ENCODE measurements around the gene TEKTIP1.

DNA sequence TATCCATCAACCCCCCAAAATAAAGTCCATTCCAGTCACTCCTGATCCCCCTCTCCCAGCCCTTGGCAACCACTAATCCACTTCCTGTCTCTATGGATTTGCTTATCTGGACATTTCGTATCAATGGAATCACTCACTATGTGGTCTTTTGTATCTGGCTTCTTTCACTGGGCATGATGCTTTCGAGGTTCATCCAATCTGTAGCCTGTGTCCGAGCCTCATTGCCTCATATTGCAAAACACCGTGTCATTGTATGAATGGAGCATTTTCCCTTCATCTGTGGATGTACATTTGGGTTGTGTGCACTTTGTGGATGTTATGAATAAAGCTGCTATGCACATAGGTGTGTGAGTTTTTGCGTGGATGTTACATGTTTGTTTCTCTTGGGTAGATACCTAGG lies 34.2 kb upstream of the TEKTIP1 start:
- TF ChIP-seq POLR2AphosphoS5 (IDR thresholded peaks at IDR 0.05) (no peak), EZH2 (IDR thresholded peaks at IDR 0.05; ENCODE audit: borderline replicate concordance, insufficient read depth, low read length, poor library complexity, severe bottlenecking) (no peak), SMC3 (conservative IDR thresholded peaks at IDR 0.05; ENCODE audit: poor library complexity) (no peak), TAF1 (IDR thresholded peaks at IDR 0.05; ENCODE audit: low read depth) (no peak), RAD21 (conservative IDR thresholded peaks at IDR 0.05) (no peak), EP300 (conservative IDR thresholded peaks at IDR 0.05; ENCODE audit: poor library complexity, severe bottlenecking) (no peak), MXI1 (conservative IDR thresholded peaks at IDR 0.05; ENCODE audit: poor library complexity, severe bottlenecking) (no peak)
- TF ChIP-seq, protein P1, sequence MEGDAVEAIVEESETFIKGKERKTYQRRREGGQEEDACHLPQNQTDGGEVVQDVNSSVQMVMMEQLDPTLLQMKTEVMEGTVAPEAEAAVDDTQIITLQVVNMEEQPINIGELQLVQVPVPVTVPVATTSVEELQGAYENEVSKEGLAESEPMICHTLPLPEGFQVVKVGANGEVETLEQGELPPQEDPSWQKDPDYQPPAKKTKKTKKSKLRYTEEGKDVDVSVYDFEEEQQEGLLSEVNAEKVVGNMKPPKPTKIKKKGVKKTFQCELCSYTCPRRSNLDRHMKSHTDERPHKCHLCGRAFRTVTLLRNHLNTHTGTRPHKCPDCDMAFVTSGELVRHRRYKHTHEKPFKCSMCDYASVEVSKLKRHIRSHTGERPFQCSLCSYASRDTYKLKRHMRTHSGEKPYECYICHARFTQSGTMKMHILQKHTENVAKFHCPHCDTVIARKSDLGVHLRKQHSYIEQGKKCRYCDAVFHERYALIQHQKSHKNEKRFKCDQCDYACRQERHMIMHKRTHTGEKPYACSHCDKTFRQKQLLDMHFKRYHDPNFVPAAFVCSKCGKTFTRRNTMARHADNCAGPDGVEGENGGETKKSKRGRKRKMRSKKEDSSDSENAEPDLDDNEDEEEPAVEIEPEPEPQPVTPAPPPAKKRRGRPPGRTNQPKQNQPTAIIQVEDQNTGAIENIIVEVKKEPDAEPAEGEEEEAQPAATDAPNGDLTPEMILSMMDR (IDR thresholded peaks at IDR 0.05; ENCODE audit: poor library complexity, severe bottlenecking), result no peak
- TF ChIP-seq, protein P2, sequence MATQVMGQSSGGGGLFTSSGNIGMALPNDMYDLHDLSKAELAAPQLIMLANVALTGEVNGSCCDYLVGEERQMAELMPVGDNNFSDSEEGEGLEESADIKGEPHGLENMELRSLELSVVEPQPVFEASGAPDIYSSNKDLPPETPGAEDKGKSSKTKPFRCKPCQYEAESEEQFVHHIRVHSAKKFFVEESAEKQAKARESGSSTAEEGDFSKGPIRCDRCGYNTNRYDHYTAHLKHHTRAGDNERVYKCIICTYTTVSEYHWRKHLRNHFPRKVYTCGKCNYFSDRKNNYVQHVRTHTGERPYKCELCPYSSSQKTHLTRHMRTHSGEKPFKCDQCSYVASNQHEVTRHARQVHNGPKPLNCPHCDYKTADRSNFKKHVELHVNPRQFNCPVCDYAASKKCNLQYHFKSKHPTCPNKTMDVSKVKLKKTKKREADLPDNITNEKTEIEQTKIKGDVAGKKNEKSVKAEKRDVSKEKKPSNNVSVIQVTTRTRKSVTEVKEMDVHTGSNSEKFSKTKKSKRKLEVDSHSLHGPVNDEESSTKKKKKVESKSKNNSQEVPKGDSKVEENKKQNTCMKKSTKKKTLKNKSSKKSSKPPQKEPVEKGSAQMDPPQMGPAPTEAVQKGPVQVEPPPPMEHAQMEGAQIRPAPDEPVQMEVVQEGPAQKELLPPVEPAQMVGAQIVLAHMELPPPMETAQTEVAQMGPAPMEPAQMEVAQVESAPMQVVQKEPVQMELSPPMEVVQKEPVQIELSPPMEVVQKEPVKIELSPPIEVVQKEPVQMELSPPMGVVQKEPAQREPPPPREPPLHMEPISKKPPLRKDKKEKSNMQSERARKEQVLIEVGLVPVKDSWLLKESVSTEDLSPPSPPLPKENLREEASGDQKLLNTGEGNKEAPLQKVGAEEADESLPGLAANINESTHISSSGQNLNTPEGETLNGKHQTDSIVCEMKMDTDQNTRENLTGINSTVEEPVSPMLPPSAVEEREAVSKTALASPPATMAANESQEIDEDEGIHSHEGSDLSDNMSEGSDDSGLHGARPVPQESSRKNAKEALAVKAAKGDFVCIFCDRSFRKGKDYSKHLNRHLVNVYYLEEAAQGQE (IDR thresholded peaks at IDR 0.05; ENCODE audit: borderline replicate concordance), result no peak

All from neural cell (in vitro differentiated cells).